BJ (cell line): ENCODE data around the gene ABO. TPM values are rescaled to one million over a fixed set of nuclear protein-coding genes. Genes with fewer than 3 reads are reported as not detected.
"Not testable (repeated sequence)": the region's sequence is repeated elsewhere in the genome, so short reads cannot be mapped to it uniquely, and the experiment has no call there.

Source experiments
- CTCF ChIA-PET: fragments of 350-600 bp; formaldehyde crosslinking; extraction: SDS; loops from one replicate; lab custom pipeline; 2021; ENCODE audit warnings: antibody characterized with exemption, inconsistent platforms; lab: Yijun Ruan, JAX
- POLR2A ChIA-PET: fragments of 300-600 bp; sonication (Branson Sonifier 250); formaldehyde crosslinking; extraction: SDS; loops from one replicate; lab custom pipeline; 2021; ENCODE audit warnings: antibody characterized with exemption; lab: Charles Lee
- DNase-seq: peaks from one replicate; pipeline ENCODE4 v3.0.0-alpha.2; 2011; ENCODE audit warnings: low read depth
- H3K27me3 ChIP-seq: 2 replicates; pipeline ENCODE4 v1.6.0; 2011; ENCODE audit warnings: low read length; ENCODE audit not compliant: control insufficient read depth, insufficient read depth
- H3K36me3 ChIP-seq: 2 replicates; pipeline ENCODE4 v1.5.1; 2011; ENCODE audit warnings: low read length; ENCODE audit not compliant: control insufficient read depth, insufficient read depth
- H3K4me3 ChIP-seq: 2 replicates; pipeline ENCODE4 v1.5.1; 2011; ENCODE audit warnings: low read depth, mild to moderate bottlenecking, control low read depth, low read length
- CTCF ChIP-seq: IDR thresholded peaks from 2 replicates; pipeline ENCODE4 v1.5.1; 2011; ENCODE audit warnings: low read depth, mild to moderate bottlenecking, control low read depth, inconsistent platforms, low read length, moderate library complexity; ENCODE audit not compliant: insufficient read depth
- polyA plus RNA-seq: library from polyadenylated mRNA; depleted of rRNA; stranded (reverse); fragments of >200 nt; gene quantifications from 2 replicates; pipeline ENCODE4 v1.2.3, GENCODE V29; 2011

ABO gene
- polyA plus RNA-seq, 1 experiment, result not detected

GRCh38 chr9:133303266-133304157 is 28.5 kb upstream of the ABO start:
- Histone ChIP-seq H3K27me3 (no peaks in the 10 kb centered on the region; the same call in 1 of the 2 replicates), H3K36me3 (no peaks in the 10 kb centered on the region), H3K4me3 (no peak overlapping the region)
- no peak for DNase-seq
- ChIA-PET POLR2A (no interaction called here), CTCF (no interaction called here)
- no peak for TF ChIP-seq CTCF

DNA sequence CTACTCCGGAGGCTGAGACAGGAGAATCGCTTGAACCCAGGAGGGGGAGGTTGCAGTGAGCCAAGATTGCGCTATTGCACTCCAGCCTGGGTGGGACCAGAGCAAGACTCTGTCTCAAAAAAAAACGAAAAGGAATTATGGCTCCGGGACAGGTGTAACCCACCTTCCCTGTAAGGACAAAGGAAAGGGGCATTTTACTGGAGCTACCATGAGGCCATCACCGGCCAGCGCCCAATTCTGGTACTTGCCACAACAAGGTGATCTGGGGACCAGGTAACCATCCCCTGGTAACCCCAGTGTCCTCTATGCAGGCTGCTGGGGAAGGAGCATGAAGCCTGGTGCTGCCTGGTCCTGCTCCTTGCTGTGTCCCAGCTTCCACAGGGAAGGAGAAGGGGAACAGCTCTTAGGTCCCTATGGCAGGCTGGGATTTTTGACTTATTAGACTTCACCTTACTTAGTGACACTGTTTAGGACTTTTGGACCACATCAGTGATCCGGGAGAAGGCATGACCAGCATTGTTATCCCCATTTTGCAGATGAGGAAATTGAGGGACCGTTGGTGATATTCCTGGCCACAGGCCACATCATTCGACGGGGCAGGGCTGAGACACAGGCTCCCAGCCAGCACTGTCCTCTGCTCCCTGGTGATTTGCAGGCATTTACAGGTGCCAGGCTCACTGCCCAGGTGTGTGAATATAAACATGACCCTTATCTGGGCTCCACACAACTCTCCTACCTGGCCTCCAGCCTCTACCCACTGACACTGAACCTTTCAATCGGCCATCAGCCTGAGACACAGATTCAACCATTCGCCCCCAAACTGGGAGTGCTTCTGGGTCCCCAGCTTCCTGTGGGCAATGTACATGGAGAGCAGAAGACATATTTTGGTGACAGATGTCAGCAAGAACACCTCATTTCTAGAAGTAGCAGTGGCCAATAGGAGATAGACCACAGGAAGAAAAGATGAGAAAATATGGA is 26.5 kb upstream of the ABO start:
- ChIA-PET CTCF (no interaction called here), POLR2A (no interaction called here)
- H3K27me3 ChIP-seq, result no peaks in the 10 kb centered on the region; the same call in 1 of the 2 replicates
- no peak for DNase-seq
- no peak overlapping the region for H3K4me3 ChIP-seq
- TF ChIP-seq CTCF, result no peak
- H3K36me3 ChIP-seq, result no peaks in the 10 kb centered on the region

DNA sequence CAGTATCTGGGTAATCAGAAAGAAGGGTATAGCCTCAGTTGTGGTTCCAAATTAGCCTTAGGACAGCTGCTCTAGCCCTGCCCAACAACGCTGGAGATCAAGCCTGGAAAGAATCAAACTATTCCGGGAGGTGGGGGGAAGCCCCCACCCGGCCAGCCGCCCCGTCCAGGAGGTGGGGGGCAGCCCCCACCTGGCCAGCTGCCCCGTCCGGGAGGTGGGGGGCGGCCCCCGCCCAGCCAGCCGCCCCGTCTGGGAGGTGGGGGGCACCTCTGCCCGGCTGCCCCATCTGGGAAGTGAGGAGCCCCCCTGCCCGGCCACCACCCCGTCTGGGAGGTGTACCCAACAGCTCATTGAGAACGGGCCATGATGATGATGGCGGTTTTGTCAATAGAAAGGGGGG is 25.0 kb upstream of the ABO start:
- POLR2A ChIA-PET, H3K4me3 ChIP-seq, DNase-seq, H3K27me3 ChIP-seq, H3K36me3 ChIP-seq: not testable (repeated sequence)
- CTCF ChIA-PET, result interaction anchor here (1.2 kb wide), 1 partner anchor 113 kb away, joined by 4 read pairs; no protein-coding TSS in a partner anchor

DNA sequence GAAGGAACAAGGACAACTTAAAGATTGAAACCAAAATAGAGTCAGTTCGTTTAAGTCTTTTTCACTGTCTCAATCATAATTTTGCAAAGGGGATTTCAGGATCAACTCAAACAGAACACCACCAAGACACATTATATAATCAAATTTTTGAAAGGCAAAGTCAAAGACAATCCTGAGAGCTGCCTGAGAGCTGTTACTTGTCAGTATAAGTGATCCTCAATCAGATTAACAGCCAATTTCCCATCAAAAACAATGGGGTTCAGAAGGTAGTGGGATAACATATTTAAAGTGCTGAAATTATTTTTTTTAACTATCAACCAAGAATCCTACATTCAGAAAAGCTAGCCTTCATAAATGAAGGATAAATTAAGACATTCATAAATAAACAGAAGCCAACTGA is 19.3 kb upstream of the ABO start:
- POLR2A ChIA-PET, result no interaction called here
- no peak for TF ChIP-seq CTCF
- CTCF ChIA-PET, result no interaction called here
- Histone ChIP-seq H3K4me3 (no peak overlapping the region), H3K27me3 (peaks cover 2% of the 10 kb centered on the region; the same call in 1 of the 2 replicates), H3K36me3 (no peaks in the 10 kb centered on the region)
- no peak for DNase-seq

GRCh38 chr9:133290751-133291302 is 15.8 kb upstream of the ABO start:
- no peak overlapping the region for H3K4me3 ChIP-seq
- no peaks in the 10 kb centered on the region for H3K36me3 ChIP-seq
- TF ChIP-seq CTCF, result no peak
- peaks cover 2% of the 10 kb centered on the region; the same call in 1 of the 2 replicates for H3K27me3 ChIP-seq
- ChIA-PET POLR2A (no interaction called here), CTCF (interaction anchor here (1.4 kb wide), 1 partner anchor 9 kb away, joined by 3 read pairs; no protein-coding TSS in a partner anchor)
- DNase-seq, result no peak
